Stimulated activated naive B cell treated with anti-CD40 and anti-IgM and Interleukin-4, amounts not matched to agents 10 μg/mL and 1 μg/mL and 100 μg/mL, for 72 hours (primary cell): ENCODE measurements around the gene DNAJA3.

Source experiments
- ATAC-seq, 2 donors: fragments of 150-1000 bp; cut with Tn5 transposase; replicated peaks; 2 replicates each; pipeline ENCODE4 v1.10.0; 2021; ENCODE audit warnings: moderate library complexity in 1 of 2
- DNase-seq: peaks from one replicate; pipeline ENCODE4 v3.0.0; 2021
- H3K27ac Mint-ChIP-seq: one replicate; pipeline ENCODE4 v1.8.0; 2022; ENCODE audit warnings: mild to moderate bottlenecking, mixed read lengths
- H3K27me3 Mint-ChIP-seq, 2 donors: one replicate each; pipeline ENCODE4 v1.8.0; 2022; ENCODE audit warnings: mixed read lengths in 2 of 2
- H3K36me3 Mint-ChIP-seq, 2 donors: one replicate each; pipeline ENCODE4 v1.8.0; 2022; ENCODE audit warnings: mixed read lengths in 2 of 2, mild to moderate bottlenecking in 1 of 2
- H3K4me1 Mint-ChIP-seq, 2 donors: one replicate each; pipeline ENCODE4 v1.8.0; 2022; ENCODE audit warnings: mixed read lengths in 2 of 2, mild to moderate bottlenecking in 1 of 2
- H3K4me3 Mint-ChIP-seq, 2 donors: one replicate each; pipeline ENCODE4 v1.8.0; 2022; ENCODE audit warnings: mild to moderate bottlenecking in 2 of 2, mixed read lengths in 2 of 2, moderate library complexity in 1 of 2
- H3K9me3 Mint-ChIP-seq, 2 donors: one replicate each; pipeline ENCODE4 v1.8.0; 2022; ENCODE audit warnings: mixed read lengths in 2 of 2, mild to moderate bottlenecking in 1 of 2

Gene DNAJA3

GRCh38 chr16:4408323-4408690 is 17.4 kb upstream of the DNAJA3 start:
- Mint-ChIP-seq H3K9me3 (no peaks in the 10 kb centered on the region), H3K36me3 (peaks cover 20 to 27% of the 10 kb centered on the region in 2 donors), H3K4me1 (peaks cover 10 to 15% of the 10 kb centered on the region in 2 donors), H3K27ac (no peak overlapping the region), H3K4me3 (no peak overlapping the region), H3K27me3 (no peaks in the 10 kb centered on the region)
- DNase-seq (no peak), ATAC-seq (no peak)

GRCh38 chr16:4409081-4409932 is 16.4 kb upstream of the DNAJA3 start:
- DNase-seq (no peak), ATAC-seq (no peak)
- Mint-ChIP-seq H3K4me3 (no peak overlapping the region), H3K36me3 (peaks cover 17 to 26% of the 10 kb centered on the region in 2 donors), H3K4me1 (peaks cover 11 to 19% of the 10 kb centered on the region in 2 donors), H3K27me3 (no peaks in the 10 kb centered on the region), H3K27ac (no peak overlapping the region), H3K9me3 (no peaks in the 10 kb centered on the region)

- ATAC-seq, result no peak
- peaks cover 10 to 21% of the 10 kb centered on the region in 2 donors for H3K36me3 Mint-ChIP-seq
- no peak overlapping the region for H3K27ac Mint-ChIP-seq
- H3K9me3 Mint-ChIP-seq, result no peaks in the 10 kb centered on the region
- no peaks in the 10 kb centered on the region for H3K27me3 Mint-ChIP-seq
- H3K4me1 Mint-ChIP-seq, result peaks cover 17 to 24% of the 10 kb centered on the region in 2 donors
- no peak for DNase-seq
- no peak overlapping the region for H3K4me3 Mint-ChIP-seq
Measured at GRCh38 chr16:4410335-4411075, 15.2 kb upstream of the DNAJA3 start.

GRCh38 chr16:4411684-4412083 is 14.0 kb upstream of the DNAJA3 start:
- ATAC-seq, result no peak
- Mint-ChIP-seq H3K27me3 (no peaks in the 10 kb centered on the region), H3K4me3 (no peak overlapping the region), H3K9me3 (no peaks in the 10 kb centered on the region), H3K36me3 (peaks cover 8 to 19% of the 10 kb centered on the region in 2 donors), H3K27ac (no peak overlapping the region), H3K4me1 (peaks cover 19 to 28% of the 10 kb centered on the region in 2 donors)
- no peak for DNase-seq

GRCh38 chr16:4412159-4412558 is 13.5 kb upstream of the DNAJA3 start:
- Mint-ChIP-seq H3K4me3 (no peak overlapping the region), H3K4me1 (peaks cover 19 to 33% of the 10 kb centered on the region in 2 donors), H3K27ac (peak overlapping the region; percentile 38), H3K27me3 (no peaks in the 10 kb centered on the region), H3K36me3 (peaks cover 8 to 19% of the 10 kb centered on the region in 2 donors), H3K9me3 (no peaks in the 10 kb centered on the region)
- DNase-seq (no peak), ATAC-seq (no peak)

GRCh38 chr16:4412854-4413253 is 12.8 kb upstream of the DNAJA3 start:
- no peaks in the 10 kb centered on the region for H3K27me3 Mint-ChIP-seq
- peaks cover 8 to 19% of the 10 kb centered on the region in 2 donors for H3K36me3 Mint-ChIP-seq
- no peaks in the 10 kb centered on the region for H3K9me3 Mint-ChIP-seq
- DNase-seq, result no peak
- peaks cover 19 to 34% of the 10 kb centered on the region in 2 donors for H3K4me1 Mint-ChIP-seq
- no peak overlapping the region for H3K4me3 Mint-ChIP-seq
- no peak for ATAC-seq
- H3K27ac Mint-ChIP-seq, result no peak overlapping the region

- H3K36me3 Mint-ChIP-seq, result peaks cover 8 to 19% of the 10 kb centered on the region in 2 donors
- H3K4me1 Mint-ChIP-seq, result peaks cover 19 to 34% of the 10 kb centered on the region in 2 donors
- no peaks in the 10 kb centered on the region for H3K27me3 Mint-ChIP-seq
- peak overlapping the region; percentile 89 to 93 for H3K4me3 Mint-ChIP-seq
- no peaks in the 10 kb centered on the region for H3K9me3 Mint-ChIP-seq
- peak; percentile 35 to 63 for ATAC-seq
- H3K27ac Mint-ChIP-seq, result peak overlapping the region; percentile 86
- peak; percentile 68 for DNase-seq
Measured at GRCh38 chr16:4414187-4414917, 11.3 kb upstream of the DNAJA3 start.

GRCh38 chr16:4415538-4416199 is 10.0 kb upstream of the DNAJA3 start:
- Mint-ChIP-seq H3K4me3 (peak overlapping the region; percentile 89 to 93), H3K27ac (peak overlapping the region; percentile 97), H3K36me3 (peaks cover 7 to 18% of the 10 kb centered on the region in 2 donors), H3K27me3 (no peaks in the 10 kb centered on the region), H3K9me3 (no peaks in the 10 kb centered on the region), H3K4me1 (peaks cover 19 to 33% of the 10 kb centered on the region in 2 donors)
- DNase-seq, result peak; percentile 49
- ATAC-seq, result peak; percentile 26 to 38

GRCh38 chr16:4416200-4417032 is 9.3 kb upstream of the DNAJA3 start, which contains the start of gene CORO7:
Gene CORO7 (minus strand): TSS chr16:4416596. CDS start chr16:4416518, 78 bp downstream.
- peak; percentile 83 to 91 for ATAC-seq
- peak within 1 kb of the TSS; percentile 89 to 93 for H3K4me3 Mint-ChIP-seq
- H3K4me1 Mint-ChIP-seq, result peaks cover 18 to 29% of the 10 kb centered on the region in 2 donors
- DNase-seq, result peak; percentile 98
- peaks cover 3 to 11% of the 10 kb centered on the region in 2 donors for H3K36me3 Mint-ChIP-seq
- H3K27ac Mint-ChIP-seq, result peak within 1 kb of the TSS; percentile 97
- no peaks in the 10 kb centered on the region for H3K27me3 Mint-ChIP-seq
- no peaks in the 10 kb centered on the region for H3K9me3 Mint-ChIP-seq

GRCh38 chr16:4419402-4419959 is 6.2 kb upstream of the DNAJA3 start:
- Mint-ChIP-seq H3K36me3 (peaks cover 0 to 6% of the 10 kb centered on the region in 2 donors), H3K4me1 (peaks cover 13 to 23% of the 10 kb centered on the region in 2 donors), H3K27me3 (no peaks in the 10 kb centered on the region), H3K9me3 (no peaks in the 10 kb centered on the region), H3K4me3 (no peak overlapping the region), H3K27ac (no peak overlapping the region)
- DNase-seq (no peak), ATAC-seq (no peak)

GRCh38 chr16:4420505-4421105 is 5.1 kb upstream of the DNAJA3 start:
- Mint-ChIP-seq H3K27ac (no peak overlapping the region), H3K36me3 (peaks cover 0 to 1% of the 10 kb centered on the region in 2 donors), H3K4me1 (peaks cover 7 to 18% of the 10 kb centered on the region in 2 donors), H3K27me3 (no peaks in the 10 kb centered on the region), H3K9me3 (no peaks in the 10 kb centered on the region), H3K4me3 (no peak overlapping the region)
- DNase-seq (no peak), ATAC-seq (no peak)

GRCh38 chr16:4426021-4426684 is 485 bp downstream of the DNAJA3 start:
- Mint-ChIP-seq H3K27ac (peak overlapping the region; percentile 98), H3K9me3 (no peaks in the 10 kb centered on the region), H3K27me3 (no peaks in the 10 kb centered on the region), H3K4me1 (peaks cover 18 to 27% of the 10 kb centered on the region in 2 donors), H3K4me3 (peak overlapping the region; percentile 98 to 99), H3K36me3 (peaks cover 15 to 27% of the 10 kb centered on the region in 2 donors)
- DNase-seq (no peak), ATAC-seq (peak; percentile 36 to 41)
